CD4-positive, alpha-beta T cell treated with Interleukin-6 for 4 hours (primary cell): ENCODE results near the gene MRPS14.
"Not testable (repeated sequence)": the region's sequence is repeated elsewhere in the genome, so short reads cannot be mapped to it uniquely, and the experiment has no call there.

Experiments
- DNase-seq: peaks from one replicate; pipeline ENCODE4 v3.0.0-alpha.2; 2020; ENCODE audit warnings: mixed read lengths

Gene MRPS14

DNA sequence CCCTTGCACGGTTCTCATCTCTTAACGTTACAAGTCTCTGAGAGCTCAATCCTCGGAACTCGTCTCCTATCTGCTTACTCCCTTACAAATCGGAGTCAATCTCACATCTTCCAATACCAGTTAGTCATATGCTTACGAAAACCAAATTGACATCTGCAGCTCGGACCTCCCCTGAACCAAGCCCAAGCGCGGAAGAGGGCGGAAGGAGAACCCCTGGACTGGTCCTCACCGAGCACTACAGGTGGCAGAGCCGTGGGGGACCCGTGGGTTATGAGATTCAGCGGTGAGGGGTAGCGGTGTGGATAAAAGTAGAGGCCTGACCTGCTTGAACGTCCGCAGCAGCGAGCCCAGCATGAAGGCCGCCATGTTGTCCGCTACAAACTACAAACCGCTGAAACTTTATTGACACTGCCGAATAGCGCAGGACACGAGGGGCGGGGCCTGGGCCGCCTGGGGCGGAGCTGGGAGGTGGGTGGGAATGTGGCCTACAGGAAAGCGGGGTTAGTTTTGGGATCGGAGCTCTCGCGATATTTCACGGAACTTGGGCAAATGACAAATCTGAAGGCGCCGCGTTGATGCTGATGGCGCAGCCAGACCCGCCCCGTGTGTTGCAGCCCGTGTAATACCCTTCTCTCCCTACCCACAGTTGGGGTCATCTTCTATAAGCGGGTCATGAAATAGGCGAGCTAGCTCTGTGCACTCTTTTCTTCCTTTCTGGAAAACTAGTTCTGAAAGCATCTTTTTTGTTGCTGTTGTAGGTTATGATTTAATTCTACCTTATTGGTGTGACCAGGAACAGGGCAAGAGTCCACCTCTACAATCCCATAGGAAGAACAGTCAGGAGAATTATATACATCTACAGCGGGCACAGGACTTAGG, at the start of gene MRPS14:
Gene MRPS14, minus strand, starts transcription at position 383 of the 879 bp plus-strand sequence. Its CDS starts 17 bp downstream, at position 366.
- peak; percentile 99 for DNase-seq

DNA sequence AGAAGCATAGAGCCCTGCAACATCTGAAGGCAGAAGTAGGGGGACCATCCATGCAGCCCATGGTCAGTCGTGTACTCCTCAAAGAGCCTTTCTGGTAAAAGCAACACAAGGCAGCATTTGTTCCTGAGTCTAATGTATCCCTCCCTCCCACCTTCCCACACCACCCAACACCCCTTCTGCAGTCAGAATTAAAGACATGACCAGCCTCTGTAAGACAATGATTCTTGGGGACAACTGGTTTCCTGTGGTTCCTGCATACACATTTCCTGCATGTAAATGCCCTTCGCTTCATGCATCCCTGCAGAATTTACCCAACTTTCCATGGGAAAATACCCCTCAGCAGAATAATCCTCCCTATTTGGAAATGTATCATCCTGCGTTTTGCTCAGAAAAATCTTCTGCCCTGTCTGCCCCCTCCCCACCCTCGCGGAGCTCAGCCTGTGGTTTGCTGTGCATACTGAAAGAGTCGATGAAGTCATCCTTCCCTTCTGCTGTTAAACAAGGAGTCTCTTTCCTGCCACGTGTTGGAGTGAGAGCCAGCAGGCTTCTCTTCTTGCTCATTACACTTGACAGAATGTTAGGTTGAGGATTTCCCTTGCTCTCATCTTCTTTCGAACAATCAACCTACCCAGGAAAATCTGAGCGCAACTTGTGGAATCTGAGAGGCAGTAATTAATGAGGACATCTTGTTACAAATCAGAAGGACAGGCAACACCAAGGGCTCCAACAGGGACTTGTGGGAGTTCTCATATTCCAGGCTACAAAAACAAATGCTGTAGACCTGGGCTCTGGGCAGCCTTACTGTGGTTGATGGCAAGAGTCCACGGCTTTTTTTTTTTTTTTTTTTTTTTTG, 49.1 kb upstream of the MRPS14 start:
- no peak for DNase-seq

DNA sequence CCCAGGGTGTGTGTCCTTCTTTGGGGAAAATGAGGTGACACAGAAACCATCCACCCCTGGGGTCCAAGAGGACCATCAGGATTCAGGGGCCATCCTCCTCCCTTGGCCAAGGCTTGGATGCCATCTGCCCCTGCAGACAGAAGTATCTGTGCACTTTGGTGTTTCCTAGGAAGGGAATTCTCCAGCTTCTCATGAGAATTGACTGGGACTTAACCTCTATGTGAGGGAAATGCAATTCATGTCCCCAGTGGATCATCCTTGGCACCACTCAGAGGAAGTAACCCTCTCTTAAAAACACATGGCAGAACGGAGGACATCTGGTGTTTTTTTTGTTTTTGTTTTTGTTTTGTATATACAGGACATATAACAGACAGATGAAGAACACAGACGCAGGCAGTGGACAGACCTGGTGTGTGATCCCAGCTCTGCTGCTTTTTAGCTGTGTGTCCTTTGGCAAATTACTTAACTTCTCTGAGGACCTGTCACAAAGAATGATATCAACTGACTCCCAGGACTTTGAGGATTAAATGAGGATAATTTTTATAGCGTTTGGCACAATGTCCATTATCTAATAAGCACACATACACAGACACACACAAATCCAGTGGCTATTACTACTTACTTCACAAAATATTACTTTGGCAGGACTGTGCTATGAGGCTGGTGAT, 48.2 kb upstream of the MRPS14 start:
- DNase-seq, result no peak

DNA sequence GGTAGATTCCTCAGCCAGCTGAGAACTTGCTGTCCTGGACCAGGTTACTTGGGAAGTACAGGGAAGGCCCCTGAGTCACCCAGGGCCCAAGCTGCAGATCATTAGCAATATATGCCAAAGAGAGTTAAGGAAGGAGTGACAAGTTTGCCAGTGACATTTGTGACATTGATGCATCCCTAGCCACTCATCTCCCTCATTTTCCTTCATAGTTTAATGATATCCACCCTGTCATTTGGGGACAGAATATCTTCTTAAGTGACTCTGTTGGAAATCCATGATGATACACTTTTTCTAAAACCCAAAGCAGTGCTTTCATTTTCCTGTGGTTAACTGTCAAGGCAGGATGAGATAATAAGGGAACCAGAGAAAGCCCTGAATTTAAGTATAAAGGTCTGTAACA, 47.6 kb upstream of the MRPS14 start:
- DNase-seq, result no peak

DNA sequence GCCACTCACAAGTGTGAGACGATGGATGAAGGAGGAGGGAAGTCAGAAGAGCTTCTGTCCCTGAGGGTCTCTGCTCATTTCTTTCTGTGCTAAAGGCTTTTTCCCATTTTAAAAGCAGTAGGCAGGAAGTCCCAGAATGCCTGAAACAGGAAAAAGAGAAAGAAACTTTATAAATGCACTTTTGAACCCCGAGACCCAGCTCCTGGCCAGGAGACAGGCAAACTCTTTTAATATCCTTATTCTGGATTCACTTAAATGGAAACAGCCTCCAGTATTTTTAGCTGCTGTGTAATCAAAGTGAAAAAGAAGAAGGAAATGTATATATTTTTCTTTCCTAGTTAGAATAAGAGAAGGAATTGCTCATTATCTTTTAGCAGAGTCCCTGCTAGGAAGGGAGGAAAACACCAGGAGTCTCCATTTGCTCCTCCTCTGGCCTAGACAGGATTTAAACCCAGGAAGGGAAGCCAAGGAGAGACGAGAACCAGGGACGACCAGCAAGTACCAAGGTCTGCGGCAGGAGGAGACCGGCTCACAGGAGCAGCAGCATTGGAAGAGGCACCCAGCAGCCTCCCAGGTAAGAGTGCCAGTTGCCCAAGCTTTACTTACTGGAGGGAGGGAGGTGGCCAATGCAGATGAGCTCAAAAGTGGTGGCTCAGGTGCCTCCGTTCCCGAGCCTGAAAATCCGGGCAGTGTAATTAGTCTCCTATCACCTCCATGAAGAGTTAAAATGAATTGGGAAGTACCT, 44.3 kb upstream of the MRPS14 start, which contains the start of gene TNN:
Gene TNN, plus strand, starts transcription at position 472 of the 745 bp plus-strand sequence. CDS start 9,586 bp downstream, outside the sequence.
- DNase-seq, result no peak

DNA sequence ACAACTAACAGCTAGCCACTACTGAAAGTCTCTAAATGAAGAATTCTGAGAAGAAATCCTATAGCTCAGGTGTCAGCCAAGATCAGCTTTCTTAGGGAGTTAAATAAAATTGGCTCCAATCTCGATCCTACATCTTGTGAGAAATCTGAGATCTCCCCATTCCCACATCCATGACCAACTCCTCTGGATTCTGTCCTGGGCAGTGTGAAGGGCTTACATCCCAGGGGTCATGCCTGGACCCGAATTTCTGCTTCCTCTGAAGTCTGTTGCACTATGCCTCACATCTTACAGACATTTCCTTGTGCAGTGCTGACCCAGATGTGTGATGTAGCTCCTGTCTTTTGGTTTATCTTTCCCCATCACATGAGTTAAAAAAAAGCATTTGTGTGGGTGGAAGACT, 39.6 kb upstream of the MRPS14 start:
- no peak for DNase-seq

DNA sequence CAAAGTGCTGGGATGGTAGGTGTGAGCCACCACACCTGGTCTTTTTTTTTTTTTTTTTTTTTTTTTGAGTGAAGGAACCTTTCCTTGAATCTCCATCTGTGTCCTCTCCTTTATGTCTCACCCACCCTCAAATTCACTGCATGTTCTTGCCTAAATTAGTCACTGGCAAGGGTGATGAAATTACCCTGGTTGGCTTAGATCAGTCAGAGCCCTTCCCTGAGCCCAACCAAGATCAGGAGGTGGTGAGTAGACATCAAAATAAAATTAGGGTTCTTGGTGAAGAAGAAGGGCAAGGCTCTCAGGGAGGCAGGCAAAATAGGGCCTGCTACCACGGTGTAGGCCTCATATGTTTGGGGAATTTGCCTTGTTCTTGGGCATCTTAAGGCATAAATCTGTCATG, 39.1 kb upstream of the MRPS14 start:
- no peak for DNase-seq

DNA sequence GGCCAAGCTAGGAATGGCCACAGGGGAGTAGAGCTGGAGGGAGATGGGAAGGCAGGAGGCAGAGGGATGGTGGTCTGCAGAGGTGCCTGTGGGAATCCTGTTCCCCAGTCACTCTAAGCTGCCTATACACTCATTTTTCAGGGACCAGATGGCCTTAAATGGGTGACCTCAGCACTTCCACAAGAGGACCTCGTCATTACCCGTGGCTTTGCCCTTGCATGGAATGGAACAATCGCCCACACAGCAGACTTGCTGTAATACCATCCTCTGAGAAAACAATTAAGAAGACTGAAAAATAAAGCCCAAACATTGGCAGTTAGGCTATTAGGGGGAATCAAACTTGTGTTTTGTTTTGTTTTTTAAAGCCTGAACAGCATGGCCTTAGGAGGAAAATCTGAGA, 31.5 kb upstream of the MRPS14 start:
- DNase-seq, result no peak

DNA sequence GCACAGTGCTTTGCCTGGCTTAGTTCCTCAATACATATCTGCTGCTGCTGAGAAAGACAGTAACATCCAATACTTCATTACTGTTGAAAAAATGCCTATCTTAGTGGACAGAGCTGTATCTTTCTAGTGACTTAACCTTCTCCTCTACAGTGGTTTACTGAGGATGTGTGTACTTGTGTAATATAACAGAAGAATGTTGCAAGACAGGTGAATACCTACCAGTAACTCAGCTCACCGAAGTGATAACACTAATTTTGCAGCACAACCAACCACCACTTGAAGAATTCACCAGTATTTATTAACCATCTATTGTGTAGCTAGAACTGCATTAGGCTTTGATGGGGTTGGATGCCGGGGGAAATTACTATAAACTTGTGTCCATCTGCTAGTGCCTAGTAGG, 27.8 kb upstream of the MRPS14 start:
- DNase-seq, result no peak

DNA sequence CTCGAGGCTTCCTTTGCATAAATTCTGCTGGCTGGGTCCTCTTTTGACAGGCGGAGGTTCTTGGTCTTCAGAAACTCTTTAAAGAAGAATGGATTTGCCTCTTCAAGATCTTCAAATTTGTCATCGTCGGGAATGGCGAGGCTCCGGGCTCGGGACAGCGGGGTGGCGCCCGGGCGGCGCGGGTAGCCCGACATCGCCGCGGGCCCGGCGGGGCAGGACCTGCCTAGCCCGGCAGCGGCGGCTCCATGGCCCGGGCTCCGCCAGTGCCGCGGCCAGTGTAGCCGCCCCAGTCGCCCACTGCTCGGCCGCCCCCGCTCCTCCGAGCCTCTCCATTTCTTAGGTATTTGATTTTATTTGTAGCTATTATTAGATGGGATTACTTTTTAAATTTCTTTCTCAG, 22.3 kb upstream of the MRPS14 start:
- no peak for DNase-seq

DNA sequence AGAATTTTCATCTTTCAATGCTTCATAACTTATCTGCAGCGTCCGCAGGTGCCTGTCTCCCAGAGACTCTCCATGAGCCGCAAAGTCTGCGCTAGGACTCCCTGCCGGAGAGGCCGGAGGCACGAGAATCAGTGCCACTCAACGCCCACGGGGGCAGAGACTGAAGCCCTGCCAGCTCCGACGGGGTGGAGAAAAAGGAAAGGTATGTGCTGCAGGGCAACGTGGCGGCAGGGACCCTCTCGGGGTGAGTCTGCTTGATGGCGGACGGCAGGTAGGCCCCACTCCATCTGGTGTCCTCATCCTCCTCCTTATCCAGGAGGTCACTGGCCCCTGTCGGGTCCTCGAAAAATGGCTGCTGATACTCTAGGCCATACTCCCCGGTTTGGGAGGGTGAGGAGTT, 21.9 kb upstream of the MRPS14 start:
- no peak for DNase-seq

DNA sequence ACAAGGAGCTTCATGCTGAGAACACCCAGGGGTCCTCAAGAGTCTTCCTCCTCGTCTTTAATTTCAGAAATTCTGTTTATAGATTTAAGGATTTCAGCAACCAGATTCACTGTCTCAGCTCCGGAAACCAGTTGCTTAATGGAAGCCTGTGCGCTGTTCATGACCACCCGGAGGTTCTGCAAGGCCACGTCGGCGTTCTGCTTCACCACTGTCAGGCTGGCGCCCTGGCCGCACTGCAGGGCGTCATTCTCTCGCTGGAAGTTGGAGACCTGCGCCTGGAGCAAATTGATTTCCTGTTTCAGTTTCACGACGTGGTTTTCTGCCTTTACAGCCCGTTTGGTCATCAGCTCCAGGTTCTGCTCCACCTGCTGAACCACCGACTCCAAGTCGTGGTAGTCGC, 21.4 kb upstream of the MRPS14 start:
- not testable (repeated sequence) for DNase-seq

DNA sequence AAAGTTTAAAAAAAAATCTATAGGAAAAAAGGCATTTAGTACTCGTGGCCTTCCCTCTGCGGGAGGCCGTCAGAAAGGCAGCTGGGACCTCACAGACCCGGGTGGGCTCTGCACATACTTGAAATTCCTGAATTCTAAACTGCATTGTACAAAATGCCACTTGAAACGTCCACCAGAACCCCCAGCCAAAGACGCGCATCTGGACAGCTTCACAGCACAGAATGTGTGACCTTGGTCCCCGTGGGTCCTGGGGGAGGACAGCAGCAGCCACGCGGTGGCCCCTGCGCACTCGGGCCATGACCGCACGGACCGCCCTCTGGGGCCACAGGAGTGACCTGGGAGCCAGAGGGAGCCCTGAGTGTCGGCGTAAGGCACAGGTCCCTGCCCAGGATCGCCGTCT, 20.6 kb upstream of the MRPS14 start:
- no peak for DNase-seq

DNA sequence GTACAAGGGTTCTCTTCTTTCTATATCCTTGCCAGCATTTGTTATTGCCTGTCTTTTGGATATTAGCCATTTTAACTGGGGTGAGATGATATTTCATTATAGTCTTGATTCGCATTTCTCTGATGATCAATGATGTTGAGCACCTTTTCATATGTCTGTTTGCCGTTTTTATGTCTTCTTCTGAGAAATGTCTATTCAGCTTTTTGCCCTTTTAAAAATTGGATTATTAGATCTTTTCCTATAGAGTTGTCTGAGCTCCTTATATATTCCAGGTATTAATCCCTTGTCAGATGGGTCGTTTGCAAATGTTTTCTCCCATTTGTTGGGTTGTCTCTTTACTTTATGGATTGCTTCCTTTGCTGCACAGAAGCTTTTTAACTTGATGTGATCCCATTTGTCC, 19.4 kb upstream of the MRPS14 start:
- no peak for DNase-seq

DNA sequence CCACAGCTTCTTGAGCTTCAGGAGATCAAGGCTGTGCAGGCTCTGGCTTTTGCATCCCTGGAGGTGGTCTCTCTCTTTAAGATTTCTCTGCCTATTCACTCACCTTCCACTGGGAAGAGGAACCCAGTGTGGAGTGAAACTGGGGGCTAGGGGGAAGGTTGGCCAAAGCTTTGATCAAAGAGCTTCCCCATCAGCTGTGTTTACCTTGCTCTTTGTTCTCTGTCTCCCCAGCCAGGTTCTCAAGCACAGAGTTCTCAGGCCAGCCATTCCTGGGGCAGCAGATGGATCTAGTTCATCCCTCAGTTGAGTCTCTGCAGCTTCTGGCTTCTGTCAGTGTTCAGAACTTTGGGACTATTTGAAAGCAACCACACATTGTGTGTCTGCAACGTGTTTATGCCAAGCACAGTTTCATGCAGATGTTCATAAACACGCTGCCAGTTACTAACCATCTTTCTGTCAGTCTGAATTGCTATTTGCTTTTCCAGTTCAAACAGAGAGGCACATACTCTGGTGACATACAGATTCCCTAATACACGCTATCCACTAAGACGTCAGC, 17.2 kb upstream of the MRPS14 start:
- no peak for DNase-seq

DNA sequence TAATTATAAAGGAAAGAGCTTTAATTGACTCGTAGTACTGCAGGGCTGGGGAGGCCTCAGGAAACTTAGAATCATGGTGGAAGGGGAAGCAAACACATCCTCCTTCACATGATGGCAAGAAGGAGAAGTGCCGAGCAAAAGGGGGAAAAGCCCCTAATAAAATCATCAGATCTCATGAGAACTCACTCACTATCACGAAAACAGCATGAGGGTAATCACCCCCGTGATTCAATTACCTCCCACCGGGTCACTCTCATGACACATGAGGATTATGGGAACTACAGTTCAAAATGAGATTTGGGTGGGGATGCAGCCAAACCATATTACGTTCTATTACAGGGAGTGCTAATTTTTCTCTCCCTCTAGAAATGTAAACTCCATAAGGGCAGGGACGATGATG, 14.2 kb upstream of the MRPS14 start:
- no peak for DNase-seq

DNA sequence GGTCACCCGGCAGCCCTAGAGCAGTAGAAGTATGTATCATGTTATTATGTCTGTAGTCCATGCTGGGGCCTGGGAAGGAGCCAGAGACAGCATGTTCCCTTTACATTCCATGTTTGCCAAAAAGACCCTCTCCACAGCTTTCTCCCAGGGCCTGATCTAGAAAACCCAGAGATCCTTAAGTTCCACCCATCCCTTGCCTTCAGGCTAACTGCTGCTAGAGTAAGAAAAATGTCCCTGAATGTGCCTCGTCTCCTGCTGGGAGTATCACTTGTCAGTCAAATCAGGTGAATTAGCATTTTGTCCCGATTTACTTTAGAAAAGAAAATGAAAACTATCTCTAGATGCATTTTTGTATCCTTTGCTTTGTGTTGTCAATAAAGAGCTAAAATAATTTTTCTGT, 13.3 kb upstream of the MRPS14 start:
- DNase-seq, result no peak

DNA sequence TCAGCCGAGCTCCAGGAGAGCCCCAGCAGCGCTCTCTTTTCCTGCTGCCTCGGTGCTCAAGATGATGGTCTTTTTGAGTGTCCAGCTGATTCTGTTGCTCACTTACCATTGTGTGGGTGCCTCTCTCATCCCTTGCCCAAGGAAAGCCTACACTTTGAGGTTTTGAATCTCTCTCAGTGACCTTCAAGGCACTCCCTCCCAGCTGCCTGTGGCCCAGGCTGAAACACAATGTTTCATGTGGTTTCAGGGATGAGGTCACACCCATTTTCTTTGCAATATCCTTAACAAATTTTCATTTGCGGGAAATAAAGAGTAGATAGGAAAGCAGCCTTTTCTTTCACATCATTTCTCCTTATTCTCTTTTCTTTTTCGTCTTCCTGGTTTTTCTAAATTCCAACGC, 12.6 kb upstream of the MRPS14 start:
- DNase-seq, result no peak

DNA sequence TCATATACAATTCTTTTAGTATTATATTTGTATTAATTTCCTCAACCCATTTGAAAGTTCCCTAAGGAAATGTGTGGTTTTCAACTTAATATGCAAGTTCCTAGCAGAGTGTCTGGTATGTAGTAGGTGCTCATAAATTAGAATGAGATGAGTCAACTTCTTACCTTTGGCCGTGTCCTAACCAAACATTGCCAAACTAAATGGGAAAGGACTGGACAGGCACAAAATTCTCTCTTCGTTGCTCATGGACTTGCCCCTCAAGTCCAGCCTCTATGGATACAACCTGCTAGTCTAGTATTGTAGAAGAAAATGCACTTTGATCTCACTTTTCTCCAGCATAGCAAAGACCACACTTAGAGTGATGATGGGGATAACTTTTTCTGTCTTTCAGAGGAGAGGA, 11.6 kb upstream of the MRPS14 start:
- DNase-seq, result no peak

DNA sequence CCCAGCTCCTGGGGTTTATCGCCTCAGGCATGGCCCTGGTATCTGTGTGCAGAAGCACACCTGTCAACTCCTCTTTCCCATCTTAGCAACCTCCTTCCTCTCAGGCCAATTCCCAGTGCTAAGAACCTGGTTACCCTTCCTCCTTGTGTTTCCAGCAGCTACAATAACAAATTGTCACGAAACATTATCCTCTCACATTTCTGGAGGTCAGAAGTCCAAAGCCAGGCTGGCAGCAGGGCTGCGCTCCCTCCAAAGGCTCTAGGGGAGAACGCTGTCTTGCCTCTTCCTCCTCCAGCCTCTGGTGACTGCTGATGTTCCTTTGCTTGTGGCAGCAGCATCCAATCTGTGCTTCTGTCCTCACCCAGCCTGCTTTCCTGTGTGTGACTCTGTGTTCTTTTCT, 10.7 kb upstream of the MRPS14 start:
- no peak for DNase-seq

DNA sequence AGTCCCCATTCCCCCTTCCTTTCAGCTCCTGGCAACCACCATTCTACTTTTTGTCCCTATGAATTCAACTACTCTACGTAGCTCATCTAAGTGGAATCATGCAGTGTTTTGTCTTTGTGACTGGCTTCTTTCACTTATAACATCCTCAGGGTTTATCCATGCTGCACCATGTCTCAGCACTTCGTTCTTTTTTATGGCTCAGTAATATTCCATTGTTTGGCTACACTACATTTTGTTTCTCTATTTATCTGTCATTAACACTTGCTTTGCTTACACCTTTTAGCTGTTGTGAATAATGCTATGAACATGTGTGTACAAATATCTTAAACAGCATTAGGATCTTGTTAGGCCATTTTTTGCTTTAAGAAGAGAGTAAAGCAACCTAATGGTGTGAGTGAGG, 1.5 kb upstream of the MRPS14 start:
- no peak for DNase-seq

DNA sequence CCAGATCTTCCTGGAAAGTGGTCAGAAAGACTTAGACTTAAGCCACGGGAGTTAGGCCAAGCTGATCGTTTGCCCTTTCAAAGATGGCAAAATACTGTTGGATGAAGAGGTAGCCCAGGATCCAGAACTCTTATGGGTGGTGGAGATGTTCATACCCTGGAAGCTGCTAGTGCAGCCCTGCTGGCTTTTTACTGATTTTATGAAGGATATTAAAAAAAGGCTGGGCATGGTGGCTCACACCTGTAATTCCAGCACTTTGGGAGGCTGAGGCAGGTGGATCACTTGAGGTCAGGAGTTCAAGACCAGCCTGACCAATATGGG, 657 bp upstream of the MRPS14 start:
- DNase-seq, result not testable (repeated sequence)
